ENCODE results near the gene SUDS3.
"Not testable (repeated sequence)": the region's sequence is repeated elsewhere in the genome, so short reads cannot be mapped to it uniquely, and the experiment has no call there.

The SUDS3 gene

DNA sequence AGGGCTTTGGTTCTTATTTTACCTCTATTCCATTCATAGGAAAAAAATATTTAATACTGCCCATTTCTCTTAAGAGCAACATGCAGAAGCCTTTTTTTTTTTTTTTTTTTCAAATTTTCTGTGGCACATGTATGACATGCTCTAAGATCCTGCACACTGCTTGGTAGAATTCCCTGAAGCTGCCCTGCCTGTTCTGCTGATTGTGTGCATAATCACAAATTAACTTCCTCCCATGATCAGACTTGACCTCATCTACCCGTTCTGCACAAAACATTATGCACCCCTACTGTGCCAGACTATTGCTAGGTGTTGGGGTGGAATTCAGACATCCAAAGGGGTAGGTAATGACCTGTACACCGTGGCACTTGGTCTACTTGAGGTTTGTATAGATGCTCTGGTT is 22.2 kb downstream of the SUDS3 start:
- DNase-seq = no peak

DNA sequence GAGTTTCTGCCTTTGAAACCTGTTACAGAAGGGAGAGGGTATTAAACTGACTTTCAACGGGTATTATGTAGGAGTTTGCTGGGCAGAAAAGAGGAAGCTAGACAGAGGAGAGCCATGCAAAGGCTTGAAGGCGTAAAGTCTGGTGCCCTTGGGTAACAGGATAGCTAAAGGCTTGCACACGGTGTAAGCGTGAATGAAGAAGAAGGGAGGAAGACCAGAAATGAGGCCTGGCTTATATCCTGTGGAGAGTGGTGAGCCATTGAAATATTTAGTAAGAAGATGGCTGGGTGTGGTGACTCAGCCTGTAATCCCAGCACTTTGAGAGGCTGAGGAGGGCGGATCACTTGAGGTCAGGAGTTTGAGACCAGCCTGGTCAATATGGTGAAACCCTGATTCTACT is 22.6 kb downstream of the SUDS3 start:
- DNase-seq = no peak

- no peak for DNase-seq
Measured at GRCh38 chr12:118402251-118402650, 25.9 kb downstream of the SUDS3 start.

GRCh38 chr12:118404876-118405521 is 28.6 kb downstream of the SUDS3 start:
- DNase-seq = peak; percentile 48

DNA sequence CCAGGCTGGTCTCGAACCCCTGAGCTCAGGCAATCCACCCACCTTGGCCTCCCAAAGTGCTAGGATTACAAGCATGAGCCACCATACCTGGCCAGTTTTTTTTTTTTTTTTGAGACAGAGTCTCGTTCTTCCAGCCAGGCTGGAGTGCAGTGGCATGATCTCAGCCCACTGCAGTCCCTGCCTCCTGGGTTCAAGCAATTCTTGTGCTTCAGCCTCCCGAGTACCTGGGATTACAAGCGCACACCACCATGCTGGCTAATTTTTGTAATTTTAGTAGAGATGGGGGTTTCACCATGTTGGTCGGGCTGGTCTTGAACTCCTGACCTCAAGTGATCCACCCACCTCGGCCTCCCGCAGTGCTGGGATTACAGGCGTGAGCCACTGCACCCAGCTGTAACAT is 31.9 kb downstream of the SUDS3 start:
- DNase-seq = not testable (repeated sequence)

- no peak for DNase-seq
Measured at GRCh38 chr12:118409834-118410233, 33.5 kb downstream of the SUDS3 start.

DNA sequence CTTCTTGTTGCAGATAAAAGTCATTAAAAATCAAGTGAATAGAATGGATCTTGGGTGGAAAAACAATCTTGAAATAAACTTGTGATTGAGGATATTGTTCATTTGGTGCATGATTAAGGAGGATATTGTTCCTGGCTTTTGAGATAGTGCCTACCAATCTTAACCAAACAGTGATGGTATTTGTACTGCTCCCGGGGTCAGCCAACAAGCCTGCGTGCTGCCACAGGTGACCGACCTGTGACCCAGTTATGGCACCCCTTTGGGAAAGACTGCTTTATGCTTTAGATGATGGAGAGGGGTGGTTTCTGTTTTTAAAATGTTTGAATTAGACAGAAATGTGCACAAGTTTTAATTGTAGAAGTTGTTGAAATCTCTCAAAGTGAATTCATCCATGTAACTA is 41.6 kb downstream of the SUDS3 start:
- DNase-seq = no peak

GRCh38 chr12:118418385-118419057 is 42.2 kb downstream of the SUDS3 start:
- DNase-seq = no peak

GRCh38 chr12:118420673-118421072 is 44.3 kb downstream of the SUDS3 start:
- no peak for DNase-seq

DNA sequence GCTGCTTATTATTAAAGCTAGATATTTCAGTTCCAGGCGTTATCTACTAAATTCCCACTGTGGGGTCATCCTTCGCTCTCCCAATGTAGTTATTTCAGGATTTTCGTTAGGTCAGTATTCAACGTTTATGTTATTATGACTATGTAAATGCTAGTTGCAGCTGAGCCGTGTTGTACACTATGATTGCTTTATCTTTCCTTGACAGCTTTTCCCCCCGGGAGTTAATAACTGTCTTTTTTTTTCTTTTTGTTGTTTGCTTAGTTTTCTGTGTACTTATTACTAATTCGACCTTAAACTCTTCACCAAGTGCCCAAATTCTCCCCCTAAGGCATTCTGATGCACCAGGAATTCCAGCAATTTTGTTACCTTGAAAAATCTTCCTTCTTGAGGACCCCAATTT is 48.5 kb downstream of the SUDS3 start:
- no peak for DNase-seq

DNA sequence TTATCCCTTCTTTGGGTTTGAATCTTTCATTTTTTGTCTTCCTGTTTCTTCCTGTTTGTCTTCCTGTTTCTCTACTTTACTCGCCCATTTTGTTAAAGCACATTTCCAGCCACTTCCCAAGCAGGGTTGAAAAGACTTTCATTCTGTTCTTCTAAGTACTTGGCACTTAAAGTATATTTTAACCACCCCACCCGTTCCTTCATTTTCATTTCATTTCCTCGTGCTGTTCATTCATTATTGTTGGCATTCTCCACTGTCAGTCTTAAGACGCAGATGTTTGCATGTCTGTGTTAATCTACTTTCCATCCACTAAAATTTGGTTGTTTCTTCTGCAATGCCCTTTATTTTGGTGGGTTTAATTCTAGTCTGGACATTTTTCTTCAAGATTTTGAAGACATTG is 49.0 kb downstream of the SUDS3 start:
- DNase-seq = no peak

GRCh38 chr12:118427819-118428218 is 51.5 kb downstream of the SUDS3 start:
- DNase-seq = no peak

- DNase-seq = no peak
Measured at GRCh38 chr12:118428643-118429042, 52.3 kb downstream of the SUDS3 start.

- DNase-seq = no peak
Measured at GRCh38 chr12:118429688-118430383, 53.5 kb downstream of the SUDS3 start.

GRCh38 chr12:118430516-118430915 is 54.2 kb downstream of the SUDS3 start:
- DNase-seq = no peak

- no peak for DNase-seq
Measured at GRCh38 chr12:118432812-118433545, 56.6 kb downstream of the SUDS3 start.

DNA sequence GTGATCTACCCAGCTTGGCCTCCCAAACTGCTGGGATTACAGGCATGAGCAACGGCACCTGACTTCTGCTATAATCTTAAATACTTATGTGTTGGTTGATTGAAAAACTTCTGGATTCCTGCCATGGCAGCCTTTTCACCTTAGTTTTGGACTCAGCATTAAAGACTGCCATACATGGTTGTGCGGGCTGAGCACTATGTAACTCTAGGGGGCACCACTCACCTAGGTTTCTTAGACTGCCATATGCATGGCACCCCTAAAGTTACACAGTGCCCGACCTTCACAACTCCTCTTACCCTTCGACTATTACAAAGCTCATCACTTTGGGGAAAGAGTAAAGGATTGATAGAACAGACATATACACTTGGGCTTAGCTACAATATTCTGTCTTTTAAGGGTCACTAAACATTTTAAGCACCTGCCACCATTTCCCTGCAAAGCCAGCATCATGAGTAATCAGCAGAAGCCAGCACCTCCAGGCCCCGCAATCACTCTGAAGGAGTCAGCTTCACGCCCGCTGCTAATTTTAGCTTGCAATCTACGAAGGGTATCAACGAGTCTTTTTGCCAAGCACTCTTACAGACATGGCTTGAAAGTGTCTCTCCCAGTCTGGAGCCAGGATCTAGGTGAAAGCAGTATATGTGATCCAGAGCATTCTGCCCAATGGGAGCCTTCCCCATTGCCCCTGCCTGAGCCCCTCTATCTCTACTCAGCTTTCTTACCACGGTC is 59.8 kb downstream of the SUDS3 start:
- no peak for DNase-seq

DNA sequence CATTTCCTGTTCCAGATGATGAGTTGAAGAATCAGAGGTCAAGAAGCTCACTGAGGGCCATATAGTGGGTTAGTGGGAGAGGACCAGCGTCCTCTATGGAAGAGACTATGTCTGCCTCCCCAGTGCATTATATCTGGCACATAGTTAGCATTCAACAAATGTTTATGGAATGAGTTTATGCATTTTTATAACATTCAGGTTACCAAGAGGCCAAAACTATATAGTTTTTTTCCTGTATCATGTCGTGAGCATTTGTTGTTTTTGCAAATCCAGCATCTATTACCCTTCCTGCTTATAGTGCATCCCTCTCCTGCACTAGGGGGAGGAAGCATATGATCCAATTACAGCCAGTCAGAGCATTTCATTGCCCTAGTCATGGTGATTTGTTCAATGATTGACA is 60.6 kb downstream of the SUDS3 start:
- DNase-seq = no peak

GRCh38 chr12:118439068-118439467 is 62.7 kb downstream of the SUDS3 start:
- no peak for DNase-seq

DNA sequence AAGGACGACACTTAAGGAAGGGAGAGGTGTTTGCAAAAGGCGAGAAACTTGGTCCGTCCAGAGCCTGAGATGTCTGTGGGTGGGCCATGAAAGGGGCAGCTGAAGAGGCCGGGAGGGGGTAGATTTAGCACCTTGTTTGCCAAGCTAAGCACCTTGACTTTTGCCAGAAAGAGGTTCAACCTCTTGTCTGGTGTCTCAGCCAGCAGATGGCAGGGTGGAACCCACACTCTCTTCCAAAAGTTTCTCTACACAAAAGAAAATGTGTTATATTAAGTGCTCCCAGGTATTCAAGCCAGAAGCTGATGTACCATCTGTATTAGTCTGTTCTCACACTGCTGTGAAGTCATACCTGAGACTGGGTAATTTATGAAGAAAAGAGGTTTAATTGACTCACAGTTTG is 69.9 kb downstream of the SUDS3 start:
- DNase-seq = no peak

DNA sequence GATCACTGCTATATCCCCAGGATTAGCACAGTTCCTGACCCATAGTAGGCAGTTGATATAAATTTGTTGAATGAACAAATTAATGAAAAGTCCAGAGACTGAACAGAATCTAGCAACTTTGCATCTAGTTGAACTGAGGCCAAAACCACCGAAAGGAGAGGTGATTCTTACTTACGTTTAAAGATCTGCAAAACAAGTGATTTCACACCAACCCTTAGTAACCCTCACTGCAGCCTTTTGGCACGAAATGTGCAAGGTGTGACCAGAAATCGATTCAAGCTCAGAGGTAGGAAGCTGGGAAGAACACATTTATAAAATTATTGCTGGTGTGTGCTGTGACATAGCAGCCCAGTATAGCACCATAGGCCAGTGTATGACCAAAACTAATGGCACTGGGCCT is 70.8 kb downstream of the SUDS3 start:
- DNase-seq = no peak

DNA sequence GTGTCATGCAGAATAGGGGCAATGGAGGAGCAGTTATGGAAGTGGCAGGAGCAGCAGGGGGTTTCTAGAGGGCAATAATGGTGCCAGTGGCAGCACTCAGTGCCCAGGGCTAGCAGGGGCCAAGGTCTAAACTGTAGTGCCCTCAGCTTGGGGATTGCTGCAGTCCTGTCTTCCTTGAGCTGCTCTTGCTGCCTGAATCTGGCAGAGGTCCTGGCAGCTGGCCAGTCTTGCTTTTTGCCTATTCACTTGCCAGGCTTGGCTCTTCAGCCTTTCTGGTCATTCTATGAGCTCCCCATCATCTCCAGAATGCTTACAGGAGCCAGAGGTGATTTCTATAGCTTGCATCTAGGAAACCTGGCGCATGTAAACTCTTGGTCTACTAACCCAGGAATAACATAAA is 72.0 kb downstream of the SUDS3 start:
- no peak for DNase-seq

DNA sequence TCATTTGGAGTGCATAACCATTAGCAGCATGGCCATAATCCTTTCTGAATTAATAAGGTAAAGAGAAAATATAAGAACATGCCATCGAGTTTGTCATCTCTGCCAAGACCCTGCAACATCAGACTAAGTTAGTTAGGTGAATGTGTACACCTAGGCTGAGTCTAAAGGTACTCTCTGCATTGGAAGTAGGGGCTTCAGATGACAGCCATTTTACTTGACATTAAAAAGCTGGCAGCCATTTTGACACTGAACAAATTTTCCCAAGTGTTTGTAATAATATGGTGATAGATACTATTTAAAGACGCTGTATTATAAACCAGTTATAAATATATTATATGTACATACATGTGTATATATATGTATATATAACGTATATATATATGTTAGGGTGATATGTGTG is 79.0 kb downstream of the SUDS3 start:
- no peak for DNase-seq

Data from activated naive CD4-positive, alpha-beta T cell treated with Interleukin-2 at 50 U/mL for 16 hours (primary cell).